NCI-H2107 (cell line): ENCODE measurements around the gene DYNLT4.
"Not testable (repeated sequence)": the region's sequence is repeated elsewhere in the genome, so short reads cannot be mapped to it uniquely, and the experiment has no call there.

ENCODE experiments used
- DNase-seq: peaks from one replicate; lab custom pipeline; 2025; lab: John Stamatoyannopoulos, UW

The DYNLT4 gene

GRCh38 chr1:44788120-44788860 lies 18.9 kb downstream of the DYNLT4 start, which contains the start of gene BEST4:
Gene BEST4 (minus strand): TSS chr1:44788170. CDS start chr1:44787705, 465 bp downstream.
- no peak for DNase-seq

DNA sequence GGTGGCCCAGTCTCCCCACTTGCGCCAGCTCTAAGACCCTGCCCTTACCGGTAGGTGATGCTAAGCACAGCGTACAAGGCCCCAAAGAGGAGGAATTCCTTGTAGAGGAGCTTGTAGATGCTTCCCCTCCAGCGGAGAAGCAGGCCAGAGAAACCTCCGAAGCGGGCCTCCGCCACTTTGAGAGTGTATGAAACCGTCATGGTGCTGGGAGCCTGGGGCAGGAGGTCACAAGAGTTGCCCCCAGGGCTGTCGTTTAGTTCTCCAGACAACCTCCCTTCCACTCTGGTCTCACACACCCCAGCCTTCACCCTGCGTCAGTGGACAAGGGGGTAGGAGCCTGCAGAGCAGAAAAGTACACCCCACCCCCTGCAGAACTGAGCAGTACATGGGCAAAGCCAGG lies 19.6 kb downstream of the DYNLT4 start:
- DNase-seq = no peak

DNA sequence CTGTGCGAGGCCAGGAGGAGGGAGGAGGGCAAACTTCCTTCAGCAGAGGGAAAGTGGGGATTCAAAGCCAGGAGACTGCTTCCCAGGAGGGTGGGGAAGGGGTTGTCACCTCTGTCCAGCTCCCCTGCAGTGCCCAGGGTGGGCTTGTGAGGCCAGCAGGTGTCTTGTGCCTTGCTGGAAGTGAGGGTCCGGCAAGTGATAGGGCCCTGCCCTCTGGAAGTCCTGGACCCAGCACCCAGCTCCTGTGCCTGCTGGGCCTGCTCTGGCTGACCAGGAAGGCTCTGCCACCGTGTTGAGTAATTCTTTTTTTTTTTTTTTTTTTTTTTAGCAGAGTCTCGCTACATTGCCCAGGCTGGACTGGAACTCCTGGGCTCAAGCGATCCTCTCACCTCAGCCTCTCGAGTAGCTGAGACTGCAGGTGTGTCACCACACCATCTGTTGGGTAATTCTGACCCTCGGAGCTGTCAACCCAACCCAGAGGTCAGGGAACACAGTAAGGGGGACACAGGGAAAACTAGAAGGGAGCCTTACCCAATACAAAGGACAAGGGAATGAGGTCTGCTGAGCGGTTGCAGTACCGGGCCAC lies 20.2 kb downstream of the DYNLT4 start:
- DNase-seq = no peak

DNA sequence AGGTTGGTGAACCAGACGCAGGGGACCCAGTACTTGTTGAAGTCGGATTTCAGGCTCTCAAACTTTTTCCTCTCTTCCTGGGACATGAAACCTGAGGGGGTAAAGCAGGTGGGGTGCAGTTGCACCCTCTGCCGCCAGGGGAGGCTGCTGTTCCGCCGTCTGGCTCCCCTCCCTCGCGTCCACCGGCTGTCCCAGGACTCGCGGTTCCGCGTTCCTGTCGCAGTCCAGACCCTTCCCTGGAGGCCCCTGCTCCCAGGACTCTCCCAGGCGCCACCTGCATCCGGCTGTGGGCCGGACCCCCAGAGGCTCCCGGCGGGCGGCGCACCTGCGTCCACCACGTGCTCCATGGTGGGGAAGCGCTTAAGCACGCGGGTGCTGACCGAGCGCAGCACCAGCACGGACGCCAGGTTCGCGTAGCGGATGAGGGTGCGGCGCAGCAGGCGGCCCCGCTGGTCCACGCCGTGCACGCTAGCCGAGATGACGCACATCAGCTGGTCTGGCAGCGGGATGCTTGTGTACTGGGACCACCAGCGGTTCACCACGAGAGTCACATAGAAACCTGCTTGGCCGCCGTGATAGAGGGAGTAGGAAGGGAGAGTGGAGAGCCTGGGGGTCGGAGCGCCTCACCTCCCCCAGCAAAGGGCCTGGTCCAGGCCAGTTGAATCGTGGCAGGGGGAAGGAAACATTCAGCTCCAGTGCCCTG lies 20.9 kb downstream of the DYNLT4 start:
- no peak for DNase-seq

DNA sequence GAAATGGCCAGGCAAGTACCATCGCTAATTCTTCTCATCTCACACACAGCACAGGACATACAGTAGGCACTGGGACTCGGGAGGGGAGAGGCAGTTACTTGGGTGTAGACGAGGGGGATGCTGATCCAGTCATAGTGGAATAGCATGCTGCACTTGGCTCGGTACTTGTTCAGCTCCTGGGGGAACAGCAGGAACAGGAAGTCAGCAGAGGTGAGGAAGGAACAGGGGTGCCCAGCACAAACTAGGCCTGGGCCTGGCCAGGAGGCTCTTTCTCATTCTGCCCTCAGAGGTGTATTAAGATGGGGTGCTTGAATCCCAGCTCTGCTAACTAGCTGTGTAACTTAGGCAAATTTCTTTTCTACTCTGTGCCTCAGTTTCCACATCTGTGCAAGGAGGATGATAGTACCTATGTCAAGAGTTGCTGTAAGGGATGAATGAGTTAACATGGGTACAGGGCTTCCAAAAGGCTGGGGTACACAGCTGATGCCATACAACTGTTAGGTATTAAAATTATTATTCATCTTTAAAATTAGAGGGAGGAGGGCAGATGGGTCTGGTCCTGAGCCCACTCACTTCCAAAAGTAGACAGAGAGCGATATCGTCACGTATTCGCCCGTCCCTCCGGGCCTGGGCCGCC lies 21.5 kb downstream of the DYNLT4 start:
- no peak for DNase-seq

- no peak for DNase-seq
Observed at GRCh38 chr1:44785029-44785380, 22.1 kb downstream of the DYNLT4 start.

DNA sequence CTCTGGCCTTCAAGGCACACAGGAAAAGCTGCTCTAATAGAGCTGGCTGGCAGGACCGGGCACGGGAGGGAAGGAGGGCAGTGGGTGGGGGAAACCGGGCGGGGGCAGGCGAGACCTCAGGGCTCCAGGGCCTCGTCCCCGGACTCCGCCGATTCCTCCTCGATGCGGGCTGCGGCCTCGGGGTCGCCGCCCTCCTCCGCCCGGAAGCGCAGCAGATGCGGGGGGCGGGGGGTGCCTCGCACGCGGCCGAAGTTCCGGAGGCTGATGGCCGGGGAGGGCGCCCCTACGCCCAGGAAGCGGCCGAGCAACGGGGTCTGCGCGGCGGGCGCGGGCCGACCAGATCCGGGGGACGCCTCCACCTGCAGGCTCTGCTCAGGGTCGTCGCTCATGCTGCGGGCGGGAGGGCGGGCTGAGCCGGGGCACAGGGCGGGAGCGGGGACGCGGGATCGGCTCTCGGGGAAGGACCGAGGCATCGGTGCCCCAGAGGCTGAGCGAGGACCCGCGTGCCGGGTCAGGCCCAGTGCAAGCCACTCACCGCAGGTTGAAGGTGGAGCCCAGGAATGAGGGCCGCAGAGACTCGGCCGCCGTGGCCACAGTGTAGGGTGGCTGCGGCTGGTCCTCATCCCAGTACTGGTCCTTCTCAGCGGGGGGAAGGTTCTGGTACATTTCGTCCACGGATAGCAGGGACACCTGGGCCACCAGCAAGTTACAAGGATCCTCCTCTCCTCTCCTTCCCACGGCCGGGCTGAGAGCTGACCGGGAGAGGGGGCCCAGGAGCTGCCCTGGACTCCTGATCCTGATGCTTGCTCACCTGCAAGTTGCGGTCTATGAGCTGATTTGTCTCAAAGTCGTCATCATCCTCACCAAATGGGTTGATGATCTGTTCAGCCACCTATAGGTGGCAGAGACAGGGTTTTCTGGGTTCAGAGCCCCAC lies 22.8 kb downstream of the DYNLT4 start:
- no peak for DNase-seq

- no peak for DNase-seq
Observed at GRCh38 chr1:44783697-44784093, 23.5 kb downstream of the DYNLT4 start.

- DNase-seq = no peak
Observed at GRCh38 chr1:44780583-44781121, 26.5 kb downstream of the DYNLT4 start.

DNA sequence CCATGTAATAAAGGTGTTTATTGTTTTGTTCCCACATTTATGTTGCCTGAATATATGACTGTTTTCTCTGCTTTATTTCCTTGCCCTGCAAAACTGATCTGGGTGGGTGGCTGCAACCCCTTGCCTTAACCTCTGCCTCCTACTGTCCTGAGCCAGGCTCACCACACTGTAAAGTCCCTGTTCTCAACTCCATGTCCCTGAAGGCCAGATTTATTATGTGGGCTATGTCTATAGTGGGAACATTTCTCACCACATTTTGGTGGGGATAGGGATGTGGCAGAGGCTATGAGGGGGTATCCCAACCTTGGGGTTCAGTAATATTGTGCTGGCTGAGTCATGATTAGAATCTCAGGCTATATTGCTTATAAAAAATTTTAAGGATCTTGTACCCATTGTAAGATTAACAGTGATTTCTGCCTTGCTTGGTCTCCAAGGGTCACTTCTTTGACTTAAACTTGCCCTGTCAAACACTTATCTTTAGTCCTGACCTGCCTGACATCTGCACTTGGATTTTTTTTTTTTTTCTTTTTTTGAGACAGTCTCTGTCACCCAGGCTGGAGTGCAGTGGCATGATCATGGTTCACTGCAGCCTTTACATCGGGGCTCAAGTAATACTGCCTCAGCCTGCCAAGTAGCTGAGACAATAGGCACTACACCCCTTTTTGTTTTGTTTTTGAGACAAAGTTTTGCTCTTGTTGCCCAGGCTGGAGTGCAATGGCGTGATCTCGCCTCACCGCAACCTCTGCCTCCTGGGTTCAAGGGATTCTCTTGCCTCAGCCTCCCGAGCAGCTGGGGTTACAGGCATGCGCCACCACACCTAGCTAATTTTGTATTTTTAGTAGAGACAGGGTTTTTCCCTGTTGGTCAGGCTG lies 28.2 kb downstream of the DYNLT4 start:
- no peak for DNase-seq

DNA sequence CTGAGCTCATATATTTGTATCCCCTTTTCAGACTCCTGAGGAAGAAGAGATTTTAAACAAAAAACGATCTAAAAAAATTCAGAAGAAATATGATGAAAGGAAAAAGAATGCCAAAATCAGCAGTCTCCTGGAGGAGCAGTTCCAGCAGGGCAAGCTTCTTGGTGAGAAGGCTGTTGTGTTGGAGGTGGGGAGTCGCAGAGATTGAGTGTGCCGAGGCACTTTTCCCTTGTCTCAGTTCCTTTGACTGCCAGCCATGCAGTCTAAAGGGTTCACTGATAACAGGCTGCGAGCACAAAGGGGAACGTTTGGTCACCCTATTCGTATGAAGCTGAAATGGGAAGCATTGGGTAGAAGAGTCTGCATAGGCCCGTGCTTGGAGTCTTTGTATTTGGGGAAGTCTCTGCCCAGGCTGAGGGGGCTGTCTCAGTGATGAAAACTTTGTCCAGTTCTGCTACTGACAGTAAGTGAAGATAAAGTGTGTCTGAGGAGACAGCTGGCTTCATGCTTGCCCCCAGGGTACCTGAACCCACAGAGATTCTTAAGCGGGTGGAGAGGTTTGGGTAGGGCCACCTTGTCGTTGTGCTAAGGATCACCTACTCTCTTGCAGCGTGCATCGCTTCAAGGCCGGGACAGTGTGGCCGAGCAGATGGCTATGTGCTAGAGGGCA lies 29.0 kb downstream of the DYNLT4 start:
- DNase-seq = no peak

DNA sequence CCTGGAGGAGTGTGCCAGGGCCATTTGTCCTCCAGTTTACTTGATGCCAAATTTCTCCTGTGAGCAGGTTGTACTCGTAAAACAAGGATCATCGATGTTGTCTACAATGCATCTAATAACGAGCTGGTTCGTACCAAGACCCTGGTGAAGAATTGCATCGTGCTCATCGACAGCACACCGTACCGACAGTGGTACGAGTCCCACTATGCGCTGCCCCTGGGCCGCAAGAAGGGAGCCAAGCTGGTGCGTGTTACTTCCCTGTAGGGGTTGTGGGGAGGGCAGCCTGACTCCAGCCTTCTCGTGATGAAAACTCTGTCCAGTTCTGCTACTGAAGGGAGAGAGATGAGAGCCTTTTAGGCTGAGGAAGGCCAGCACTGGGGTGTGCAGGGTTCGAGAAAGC lies 29.6 kb downstream of the DYNLT4 start:
- DNase-seq = no peak

GRCh38 chr1:44776730-44777068 lies 30.5 kb downstream of the DYNLT4 start:
- no peak for DNase-seq

GRCh38 chr1:44775930-44776729 lies 31.0 kb downstream of the DYNLT4 start:
- DNase-seq = no peak

DNA sequence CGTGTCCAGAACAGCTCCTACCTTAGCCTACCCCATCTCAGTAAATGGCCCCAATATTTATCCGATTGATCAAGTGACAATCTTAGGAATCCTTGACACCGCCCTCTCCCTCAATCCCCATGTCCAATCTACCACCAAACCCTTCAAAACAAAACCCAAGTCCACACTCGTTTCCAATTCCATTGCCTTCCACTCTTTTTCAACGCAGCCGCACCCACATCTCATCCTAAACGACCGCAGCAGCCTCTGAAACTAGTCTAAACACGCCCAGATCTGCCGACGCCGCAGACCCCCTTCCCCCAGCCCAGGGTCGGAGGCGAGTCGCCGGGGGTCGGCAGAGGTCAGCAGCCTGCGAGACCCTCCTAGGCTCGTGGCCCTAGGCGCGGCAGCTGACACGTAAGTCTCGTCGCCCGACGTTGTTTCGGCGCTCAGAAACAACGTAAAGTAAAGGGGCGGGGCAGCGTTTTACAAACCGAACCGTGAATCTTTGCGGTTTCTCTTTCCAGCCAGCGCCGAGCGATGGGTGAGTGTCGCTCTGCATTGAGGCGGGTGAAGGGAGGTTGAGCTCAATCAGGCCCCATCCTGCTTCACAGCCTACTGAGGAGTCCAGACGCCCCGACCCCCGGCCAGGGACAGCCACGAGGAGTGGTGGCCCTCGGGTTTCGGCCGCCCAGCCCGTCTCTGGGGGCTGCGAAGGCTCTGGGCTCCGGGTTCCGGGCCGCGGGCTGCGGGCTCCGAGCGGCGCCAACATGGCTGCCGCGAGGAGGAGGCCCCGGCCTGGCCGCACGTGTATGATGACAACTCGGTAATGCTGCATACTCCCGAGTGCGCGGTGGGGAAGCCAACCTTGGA lies 31.8 kb downstream of the DYNLT4 start, which contains the start of gene RPS8:
TSS of gene RPS8 (plus strand) at position 463 of the 852 bp plus-strand sequence. CDS start at position 520, 57 bp downstream.
- peak; percentile 96 for DNase-seq

DNA sequence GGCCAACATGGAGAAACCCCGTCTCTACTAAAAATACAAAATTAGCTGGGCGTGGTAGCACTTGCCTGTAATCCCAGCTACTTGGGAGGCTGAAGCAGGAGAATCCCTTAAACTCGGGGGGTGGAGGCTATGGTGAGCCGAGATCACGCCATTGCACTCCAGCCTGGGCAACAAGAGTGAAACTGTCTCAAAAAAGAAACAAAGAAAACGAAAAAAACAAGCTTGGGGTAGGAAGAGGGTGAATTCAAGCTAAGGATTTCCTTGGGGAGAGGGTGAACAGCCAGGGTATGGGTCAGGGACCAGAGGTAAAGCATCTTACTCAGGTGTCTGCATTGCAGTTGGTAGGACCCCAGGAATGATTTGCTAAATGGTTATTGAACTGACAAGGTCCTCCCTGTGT lies 40.7 kb downstream of the DYNLT4 start:
- not testable (repeated sequence) for DNase-seq

DNA sequence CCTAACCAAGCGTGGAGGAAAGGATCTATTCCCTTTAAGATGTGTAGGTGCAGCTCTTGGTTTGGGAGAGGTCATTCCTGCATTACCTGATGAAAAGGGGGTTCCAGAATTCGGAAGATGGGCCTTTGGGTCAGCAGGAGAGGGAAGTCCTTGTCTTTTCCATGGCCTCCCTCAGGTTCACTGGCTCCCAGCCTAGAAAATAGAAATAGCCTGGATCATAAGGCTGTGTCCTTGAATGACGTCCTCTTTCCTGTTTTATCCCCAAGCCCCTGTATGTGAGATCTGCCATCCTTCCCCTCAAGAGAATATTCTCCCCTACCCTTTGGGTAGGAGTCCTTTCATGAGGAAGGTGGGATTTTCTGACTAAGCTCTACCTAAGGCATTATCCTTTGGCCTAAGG lies 46.3 kb downstream of the DYNLT4 start:
- no peak for DNase-seq

- DNase-seq = no peak
Observed at GRCh38 chr1:44759077-44759476, 48.1 kb downstream of the DYNLT4 start.
